K562 (cell line): ENCODE data around the gene ANKRD24. TPM values are rescaled to one million over a fixed set of nuclear protein-coding genes. Genes with fewer than 3 reads are reported as not detected.

ENCODE experiments used
- C11orf30 ChIP-seq: fragments of 450-650 bp; IDR thresholded peaks from 2 replicates; pipeline ENCODE4 v1.6.1; 2016; ENCODE audit warnings: low read depth, mild to moderate bottlenecking
- DMBX1 ChIP-seq: fragments of 250-450 bp; sonication (Bioruptor Pico); IDR thresholded peaks from 2 replicates; pipeline ENCODE4 v1.8.0; 2022; ENCODE audit warnings: inconsistent platforms, mild to moderate bottlenecking, moderate library complexity, borderline replicate concordance
- EHMT2 ChIP-seq: fragments of 450-650 bp; IDR thresholded peaks from 2 replicates; pipeline ENCODE4 v1.6.1; 2018; ENCODE audit warnings: antibody characterized with exemption
- ETV5 ChIP-seq: sonication (generic); formaldehyde crosslinking; IDR thresholded peaks from 2 replicates; pipeline ENCODE4 v1.4.0; 2020; ENCODE audit warnings: low read depth, mild to moderate bottlenecking, missing genetic modification reagents
- HMG20A ChIP-seq: fragments of 450-650 bp; formaldehyde crosslinking; conservative IDR thresholded peaks from 2 replicates; pipeline ENCODE4 v1.4.0; 2020; ENCODE audit warnings: mild to moderate bottlenecking, mixed read lengths
- KLF6 ChIP-seq: fragments of 250-450 bp; sonication (Bioruptor Pico); IDR thresholded peaks from 2 replicates; pipeline ENCODE4 v1.4.0; 2020; ENCODE audit warnings: mild to moderate bottlenecking, moderate library complexity, borderline replicate concordance
- RAD21 ChIP-seq, 2 experiments: fragments of 250-450 bp in 1 of 2; fragments of 450-650 bp in 1 of 2; sonication (Bioruptor Pico) in 1 of 2; formaldehyde crosslinking in 1 of 2; IDR thresholded peaks in 1 of 2; conservative IDR thresholded peaks in 1 of 2; 2 replicates each; pipeline versions ENCODE4 v1.4.0 to v1.8.0; 2020 to 2022; ENCODE audit warnings: mild to moderate bottlenecking in 2 of 2, moderate library complexity in 1 of 2
- TEAD4 ChIP-seq, 2 experiments: sonication (generic) in 1 of 2; formaldehyde crosslinking in 1 of 2; IDR thresholded peaks; 2 replicates each; pipeline versions ENCODE4 v1.6.1 to v1.8.0; 2012 to 2022; ENCODE audit warnings: borderline replicate concordance in 1 of 2, inconsistent platforms in 1 of 2, low read length in 1 of 2, mild to moderate bottlenecking in 1 of 2, missing genetic modification reagents in 1 of 2
- ZBTB7A ChIP-seq: IDR thresholded peaks from 2 replicates; pipeline ENCODE4 v1.6.1; 2011; ENCODE audit warnings: low read depth, mild to moderate bottlenecking, low read length, moderate library complexity, borderline replicate concordance; ENCODE audit not compliant: control insufficient read depth
- ZBTB9 ChIP-seq: fragments of 450-650 bp; formaldehyde crosslinking; IDR thresholded peaks from 2 replicates; pipeline ENCODE4 v1.4.0; 2020; ENCODE audit warnings: mild to moderate bottlenecking, moderate library complexity
- polyA plus RNA-seq, 8 experiments: library from polyadenylated mRNA; depleted of rRNA in 4 of 8; stranded (reverse) in 5 of 8; unstranded in 3 of 8; fragments of >200 nt; fragmentation: Nextera tagmentation in 2 of 8; fragmentation: Illumina TruSeq in 1 of 8; extraction: Ambion mirVana in 2 of 8; extraction: Trizol in 1 of 8; gene quantifications; 2 replicates each; pipeline versions ENCODE4 v1.2.1 to v1.2.3, GENCODE V29; 2011 to 2014; ENCODE audit warnings: inconsistent platforms in 1 of 8, missing spikeins in 1 of 8
- total RNA-seq, 7 experiments: library from RNA; depleted of rRNA in 6 of 7; stranded (reverse); fragments of >200 nt in 6 of 7; fragmentation: Illumina TruSeq in 2 of 7; extraction: Trizol in 2 of 7; gene quantifications; 2 replicates each; pipeline versions ENCODE4 v1.2.1 to v1.2.3, GENCODE V29; 2011 to 2021; ENCODE audit warnings: low replicate concordance in 1 of 7
- TF ChIP-seq, protein P1 (sequence below): fragments of 450-650 bp; IDR thresholded peaks from 2 replicates; pipeline ENCODE4 v1.6.1; 2014; ENCODE audit warnings: low read depth, mild to moderate bottlenecking, moderate library complexity, borderline replicate concordance
- TF ChIP-seq, protein P2 (sequence below): IDR thresholded peaks from 2 replicates; pipeline ENCODE4 v1.6.1; 2016; ENCODE audit warnings: missing genetic modification characterization, missing compliant biosample characterization
- TF ChIP-seq, protein P3 (sequence below): sonication (generic); formaldehyde crosslinking; IDR thresholded peaks from 2 replicates; pipeline ENCODE4 v1.8.0; 2022; ENCODE audit warnings: mild to moderate bottlenecking, missing genetic modification reagents
- TF ChIP-seq, protein P4 (sequence below), 2 experiments: IDR thresholded peaks; 2 replicates each; pipeline ENCODE4 v1.6.1; 2012; ENCODE audit warnings: improper control_type of control experiment in 2 of 2, low read depth in 2 of 2, low read length in 2 of 2, borderline replicate concordance in 1 of 2
- TF ChIP-seq, protein P5 (sequence below): fragments of 450-650 bp; IDR thresholded peaks from one replicate; pipeline ENCODE4 v1.6.1; 2018; ENCODE audit warnings: mild to moderate bottlenecking, moderate library complexity; ENCODE audit not compliant: partially characterized antibody

Gene ANKRD24
- total and polyA plus RNA-seq, 9 of the 15 experiments (the other 6 are each of a cell fraction or from before 2014, with no cell fraction given) = 0.07 to 0.12 (median 0.09) TPM; not detected in 5

GRCh38 chr19:4197625-4198466 lies 15.4 kb downstream of the ANKRD24 start (continued):
- TF ChIP-seq, protein P1, sequence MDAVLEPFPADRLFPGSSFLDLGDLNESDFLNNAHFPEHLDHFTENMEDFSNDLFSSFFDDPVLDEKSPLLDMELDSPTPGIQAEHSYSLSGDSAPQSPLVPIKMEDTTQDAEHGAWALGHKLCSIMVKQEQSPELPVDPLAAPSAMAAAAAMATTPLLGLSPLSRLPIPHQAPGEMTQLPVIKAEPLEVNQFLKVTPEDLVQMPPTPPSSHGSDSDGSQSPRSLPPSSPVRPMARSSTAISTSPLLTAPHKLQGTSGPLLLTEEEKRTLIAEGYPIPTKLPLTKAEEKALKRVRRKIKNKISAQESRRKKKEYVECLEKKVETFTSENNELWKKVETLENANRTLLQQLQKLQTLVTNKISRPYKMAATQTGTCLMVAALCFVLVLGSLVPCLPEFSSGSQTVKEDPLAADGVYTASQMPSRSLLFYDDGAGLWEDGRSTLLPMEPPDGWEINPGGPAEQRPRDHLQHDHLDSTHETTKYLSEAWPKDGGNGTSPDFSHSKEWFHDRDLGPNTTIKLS = no peak
- TF ChIP-seq DMBX1 (CRISPR knock-in tag) (no peak), EHMT2 (0 out of 2 replicates have a peak, but pooled peaks have one; percentile 14), ZBTB7A (peak; percentile 7; the same call in 1 of the 2 replicates), TEAD4 (IDR thresholded peaks at IDR 0.05; ENCODE audit: low read length) (no peak), TEAD4 (CRISPR knock-in tag; IDR thresholded peaks at IDR 0.05; ENCODE audit: borderline replicate concordance) (no peak), ETV5 (no peak), RAD21 (CRISPR knock-in tag; conservative IDR thresholded peaks at IDR 0.05 in 1 of 2, IDR thresholded peaks at IDR 0.05 in 1 of 2) (no peak), KLF6 (CRISPR knock-in tag) (no peak), HMG20A (CRISPR knock-in tag) (no peak), C11orf30 (no peak), ZBTB9 (CRISPR knock-in tag) (no peak)
- TF ChIP-seq, protein P2, sequence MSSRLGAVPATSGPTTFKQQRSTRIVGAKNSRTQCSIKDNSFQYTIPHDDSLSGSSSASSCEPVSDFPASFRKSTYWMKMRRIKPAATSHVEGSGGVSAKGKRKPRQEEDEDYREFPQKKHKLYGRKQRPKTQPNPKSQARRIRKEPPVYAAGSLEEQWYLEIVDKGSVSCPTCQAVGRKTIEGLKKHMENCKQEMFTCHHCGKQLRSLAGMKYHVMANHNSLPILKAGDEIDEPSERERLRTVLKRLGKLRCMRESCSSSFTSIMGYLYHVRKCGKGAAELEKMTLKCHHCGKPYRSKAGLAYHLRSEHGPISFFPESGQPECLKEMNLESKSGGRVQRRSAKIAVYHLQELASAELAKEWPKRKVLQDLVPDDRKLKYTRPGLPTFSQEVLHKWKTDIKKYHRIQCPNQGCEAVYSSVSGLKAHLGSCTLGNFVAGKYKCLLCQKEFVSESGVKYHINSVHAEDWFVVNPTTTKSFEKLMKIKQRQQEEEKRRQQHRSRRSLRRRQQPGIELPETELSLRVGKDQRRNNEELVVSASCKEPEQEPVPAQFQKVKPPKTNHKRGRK = peak; percentile 95
- TF ChIP-seq, protein P3, sequence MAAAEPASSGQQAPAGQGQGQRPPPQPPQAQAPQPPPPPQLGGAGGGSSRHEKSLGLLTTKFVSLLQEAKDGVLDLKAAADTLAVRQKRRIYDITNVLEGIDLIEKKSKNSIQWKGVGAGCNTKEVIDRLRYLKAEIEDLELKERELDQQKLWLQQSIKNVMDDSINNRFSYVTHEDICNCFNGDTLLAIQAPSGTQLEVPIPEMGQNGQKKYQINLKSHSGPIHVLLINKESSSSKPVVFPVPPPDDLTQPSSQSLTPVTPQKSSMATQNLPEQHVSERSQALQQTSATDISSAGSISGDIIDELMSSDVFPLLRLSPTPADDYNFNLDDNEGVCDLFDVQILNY (CRISPR knock-in tag) = peak; percentile 80; the same call in 1 of the 2 replicates
- TF ChIP-seq, protein P4, sequence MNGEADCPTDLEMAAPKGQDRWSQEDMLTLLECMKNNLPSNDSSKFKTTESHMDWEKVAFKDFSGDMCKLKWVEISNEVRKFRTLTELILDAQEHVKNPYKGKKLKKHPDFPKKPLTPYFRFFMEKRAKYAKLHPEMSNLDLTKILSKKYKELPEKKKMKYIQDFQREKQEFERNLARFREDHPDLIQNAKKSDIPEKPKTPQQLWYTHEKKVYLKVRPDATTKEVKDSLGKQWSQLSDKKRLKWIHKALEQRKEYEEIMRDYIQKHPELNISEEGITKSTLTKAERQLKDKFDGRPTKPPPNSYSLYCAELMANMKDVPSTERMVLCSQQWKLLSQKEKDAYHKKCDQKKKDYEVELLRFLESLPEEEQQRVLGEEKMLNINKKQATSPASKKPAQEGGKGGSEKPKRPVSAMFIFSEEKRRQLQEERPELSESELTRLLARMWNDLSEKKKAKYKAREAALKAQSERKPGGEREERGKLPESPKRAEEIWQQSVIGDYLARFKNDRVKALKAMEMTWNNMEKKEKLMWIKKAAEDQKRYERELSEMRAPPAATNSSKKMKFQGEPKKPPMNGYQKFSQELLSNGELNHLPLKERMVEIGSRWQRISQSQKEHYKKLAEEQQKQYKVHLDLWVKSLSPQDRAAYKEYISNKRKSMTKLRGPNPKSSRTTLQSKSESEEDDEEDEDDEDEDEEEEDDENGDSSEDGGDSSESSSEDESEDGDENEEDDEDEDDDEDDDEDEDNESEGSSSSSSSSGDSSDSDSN (IDR thresholded peaks at IDR 0.05; ENCODE audit: borderline replicate concordance in 1 of 2, low read depth in 2 of 2, low read length in 2 of 2) = peak in 1 of 2 experiments; percentile 20; a peak in 1 of 4 replicates
- TF ChIP-seq, protein P5, sequence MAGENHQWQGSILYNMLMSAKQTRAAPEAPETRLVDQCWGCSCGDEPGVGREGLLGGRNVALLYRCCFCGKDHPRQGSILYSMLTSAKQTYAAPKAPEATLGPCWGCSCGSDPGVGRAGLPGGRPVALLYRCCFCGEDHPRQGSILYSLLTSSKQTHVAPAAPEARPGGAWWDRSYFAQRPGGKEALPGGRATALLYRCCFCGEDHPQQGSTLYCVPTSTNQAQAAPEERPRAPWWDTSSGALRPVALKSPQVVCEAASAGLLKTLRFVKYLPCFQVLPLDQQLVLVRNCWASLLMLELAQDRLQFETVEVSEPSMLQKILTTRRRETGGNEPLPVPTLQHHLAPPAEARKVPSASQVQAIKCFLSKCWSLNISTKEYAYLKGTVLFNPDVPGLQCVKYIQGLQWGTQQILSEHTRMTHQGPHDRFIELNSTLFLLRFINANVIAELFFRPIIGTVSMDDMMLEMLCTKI = no peak
